Stimulated activated CD4-positive, alpha-beta T cell treated with anti-CD3 and anti-CD28 coated beads, Interleukin-1b, Interleukin-23, amount 100 ng/mL, for 24 hours (primary cell): ENCODE data around the gene ZNHIT3.
"Not testable (repeated sequence)": the region's sequence is repeated elsewhere in the genome, so short reads cannot be mapped to it uniquely, and the experiment has no call there.

Experiments
- DNase-seq, 4 experiments: peaks; one replicate each; pipeline ENCODE4 v3.0.0-alpha.2; 2020; ENCODE audit warnings: low read depth in 4 of 4, low spot score in 1 of 4

The ZNHIT3 gene

GRCh38 chr17:36482611-36483504, 3.6 kb upstream of the ZNHIT3 start:
- peak; percentile 58 to 77 (median 73) for DNase-seq

- not testable (repeated sequence) for DNase-seq
These were observed 2.5 kb upstream of the ZNHIT3 start for GRCh38 chr17:36484021-36484420.

GRCh38 chr17:36485027-36485426, 1.5 kb upstream of the ZNHIT3 start:
- DNase-seq, result no peak

GRCh38 chr17:36485805-36486203, 677 bp upstream of the ZNHIT3 start:
- no peak for DNase-seq

GRCh38 chr17:36493956-36494355, 7.5 kb downstream of the ZNHIT3 start:
- DNase-seq, result no peak

GRCh38 chr17:36494674-36495073, 8.2 kb downstream of the ZNHIT3 start:
- no peak for DNase-seq

- no peak for DNase-seq
These were observed 8.6 kb downstream of the ZNHIT3 start for GRCh38 chr17:36495076-36495578.

GRCh38 chr17:36496018-36496789, 9.7 kb downstream of the ZNHIT3 start:
- no peak for DNase-seq

GRCh38 chr17:36498155-36498554, 11.7 kb downstream of the ZNHIT3 start:
- no peak for DNase-seq

- DNase-seq, result no peak
These were observed 12.2 kb downstream of the ZNHIT3 start for GRCh38 chr17:36498560-36499300.

GRCh38 chr17:36500745-36501225, 14.3 kb downstream of the ZNHIT3 start:
- no peak for DNase-seq

- DNase-seq, result no peak
These were observed 14.9 kb downstream of the ZNHIT3 start for GRCh38 chr17:36501351-36501750.

- no peak for DNase-seq
These were observed 15.5 kb downstream of the ZNHIT3 start for GRCh38 chr17:36501963-36502362.

- DNase-seq, result no peak
These were observed 17.1 kb downstream of the ZNHIT3 start for GRCh38 chr17:36503456-36504155.

GRCh38 chr17:36504156-36504545, 17.7 kb downstream of the ZNHIT3 start:
- no peak for DNase-seq

GRCh38 chr17:36505171-36505570, 18.7 kb downstream of the ZNHIT3 start:
- DNase-seq, result no peak

GRCh38 chr17:36506249-36506826, 19.9 kb downstream of the ZNHIT3 start:
- DNase-seq, result no peak

- DNase-seq, result no peak
These were observed 20.4 kb downstream of the ZNHIT3 start for GRCh38 chr17:36506831-36507230.

GRCh38 chr17:36507266-36507665, 20.8 kb downstream of the ZNHIT3 start:
- no peak for DNase-seq

GRCh38 chr17:36508439-36508838, 22.0 kb downstream of the ZNHIT3 start:
- DNase-seq, result not testable (repeated sequence)
